Endometrial microvascular endothelial cells (primary cell): ENCODE results near the gene PRTFDC1. TPM values are rescaled to one million over a fixed set of nuclear protein-coding genes. Genes with fewer than 3 reads are reported as not detected.
"Not testable (repeated sequence)": the region's sequence is repeated elsewhere in the genome, so short reads cannot be mapped to it uniquely, and the experiment has no call there.

Experiments used
- in situ Hi-C: cut with HindIII; loops from 2 replicates; pipeline ENCODE4 v1.10.0; 2017; ENCODE audit warnings: low sequenced_read_pairs, low pct_unique_long_range_greater_than_20kb; ENCODE audit errors: inconsistent ontology term
- total RNA-seq: library from RNA; depleted of rRNA; stranded (reverse); fragments of >200 nt; gene quantifications from one replicate; pipeline ENCODE4 v1.2.3, GENCODE V29; 2015; ENCODE audit errors: inconsistent ontology term

The PRTFDC1 gene
- total RNA-seq, 1 donor from 2014 or later, result 5.9 TPM

DNA sequence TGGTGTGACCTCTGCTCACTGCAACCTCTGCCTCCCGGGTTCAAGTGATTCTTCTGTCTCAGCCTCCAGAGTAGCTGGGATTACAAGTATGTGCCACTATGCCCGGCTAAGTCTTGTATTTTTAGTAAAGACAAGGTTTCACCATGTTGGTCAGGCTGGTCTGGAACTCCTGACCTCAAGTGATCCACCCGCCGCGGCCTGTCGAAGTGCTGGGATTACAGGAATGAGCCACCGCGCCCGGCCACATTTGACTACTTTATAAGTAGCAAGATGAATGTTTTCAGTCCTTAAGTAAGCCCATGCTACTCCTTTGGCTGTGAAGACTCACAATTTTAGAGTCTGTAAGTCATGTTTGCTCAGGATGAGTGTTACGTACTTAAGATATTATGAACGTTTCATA is 16.5 kb upstream of the PRTFDC1 start:
- in situ Hi-C loops, result not testable (repeated sequence)

DNA sequence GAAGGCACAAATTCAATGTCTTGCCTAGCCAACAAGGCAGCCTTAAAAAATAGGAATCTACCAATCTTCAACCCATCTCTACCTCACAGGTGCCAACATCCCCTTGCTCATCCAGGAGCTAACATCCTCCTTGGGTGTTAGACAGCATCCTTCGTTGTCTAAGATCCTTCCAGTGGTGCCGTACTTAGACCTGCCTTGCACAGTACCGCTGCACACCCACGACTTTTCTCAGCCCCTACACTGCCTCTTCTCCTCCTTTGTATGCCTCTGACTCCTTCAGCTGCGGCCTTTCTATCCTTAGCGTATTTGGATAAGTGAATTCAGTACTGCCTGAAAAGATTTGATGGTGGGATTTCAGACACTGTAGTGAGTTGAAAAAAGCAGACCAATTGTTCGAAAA is 15.9 kb upstream of the PRTFDC1 start:
- in situ Hi-C loops, result no loop called here

DNA sequence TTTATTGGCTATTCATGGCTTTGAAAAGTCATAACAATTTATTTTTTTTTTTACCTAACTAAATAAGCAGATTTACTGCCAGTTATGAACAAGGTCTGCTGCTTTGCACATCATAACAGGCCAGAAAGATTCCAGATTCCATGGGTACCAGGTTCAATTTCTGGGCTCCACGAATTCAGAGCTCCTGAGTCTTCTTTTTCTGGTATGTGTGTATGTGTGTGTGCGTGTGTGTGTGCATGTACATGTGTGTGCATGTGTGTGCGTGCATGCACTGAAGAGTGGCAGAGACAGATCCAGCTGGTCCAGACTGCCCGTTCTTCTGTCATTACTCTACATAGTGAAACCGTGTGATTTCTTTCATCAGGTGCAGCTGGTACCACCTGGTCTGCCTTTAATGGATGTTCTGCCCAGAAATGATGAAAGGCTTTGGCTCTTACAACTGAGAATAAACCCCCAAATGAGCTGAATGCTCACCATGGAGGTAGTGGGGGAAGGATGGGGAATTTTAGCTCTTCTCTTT is 14.6 kb upstream of the PRTFDC1 start:
- in situ Hi-C loops, result no loop called here

DNA sequence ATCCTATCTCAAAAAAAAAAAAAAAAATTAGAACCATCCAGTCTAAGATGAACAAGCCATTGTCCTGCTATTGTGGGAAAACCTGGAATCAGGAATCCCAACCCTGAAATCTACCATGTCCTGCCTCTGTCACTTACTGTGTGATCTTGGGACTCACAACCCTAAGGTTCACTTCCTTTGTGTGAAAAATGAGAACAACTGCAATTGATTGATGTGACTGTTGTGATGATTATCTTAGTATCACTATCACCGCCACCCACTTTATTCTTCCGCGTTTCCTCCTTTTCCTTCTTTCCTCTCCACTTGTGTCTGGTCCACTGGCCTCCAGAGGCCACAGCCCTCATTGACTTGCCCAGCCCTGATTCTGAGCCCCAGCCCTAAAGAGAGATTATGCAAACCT is 12.6 kb upstream of the PRTFDC1 start:
- in situ Hi-C loops, result no loop called here

DNA sequence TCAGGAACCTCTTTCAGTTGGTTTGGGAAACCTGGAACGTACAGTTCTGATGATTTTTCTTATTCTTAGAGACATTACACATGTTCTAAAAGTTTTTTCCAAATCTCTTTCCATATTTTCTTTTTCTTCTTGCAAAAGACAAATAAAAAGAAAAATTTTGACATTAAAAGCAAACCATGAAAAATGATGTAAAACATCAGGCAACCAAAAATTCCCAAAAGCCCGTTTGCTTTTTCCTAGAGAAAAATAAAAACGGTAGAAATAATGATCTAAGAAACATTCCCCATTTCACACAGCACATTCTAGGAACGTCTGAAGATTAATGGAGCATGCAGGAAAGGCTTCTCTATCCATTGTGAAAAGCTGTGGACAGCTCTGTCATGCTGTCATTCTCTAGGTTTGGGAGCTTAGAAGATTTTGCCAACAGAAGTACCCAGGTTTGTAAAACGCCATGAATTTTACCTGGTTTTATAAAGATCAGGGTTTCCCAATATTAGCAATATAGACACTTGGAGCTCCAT is 11.2 kb upstream of the PRTFDC1 start:
- in situ Hi-C loops, result no loop called here

DNA sequence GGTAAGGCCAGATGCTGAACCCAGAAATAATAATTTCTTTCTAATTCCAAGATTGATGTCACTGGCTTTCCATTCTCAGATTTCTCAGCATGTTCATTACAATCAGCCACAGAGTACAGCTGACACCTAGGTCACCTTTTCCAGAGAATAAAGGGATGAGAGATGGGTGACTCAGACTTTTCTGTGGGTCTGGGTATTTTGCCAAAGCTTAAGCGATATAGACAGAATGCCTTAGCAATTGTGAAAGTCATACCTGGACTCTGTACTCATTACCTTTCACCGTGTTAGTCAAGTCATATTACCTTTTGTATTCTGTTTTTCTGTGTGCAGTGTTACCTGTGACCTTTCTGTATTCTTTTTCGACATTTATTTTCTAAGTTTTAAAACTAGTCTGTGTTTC is 10.6 kb upstream of the PRTFDC1 start:
- in situ Hi-C loops, result no loop called here

DNA sequence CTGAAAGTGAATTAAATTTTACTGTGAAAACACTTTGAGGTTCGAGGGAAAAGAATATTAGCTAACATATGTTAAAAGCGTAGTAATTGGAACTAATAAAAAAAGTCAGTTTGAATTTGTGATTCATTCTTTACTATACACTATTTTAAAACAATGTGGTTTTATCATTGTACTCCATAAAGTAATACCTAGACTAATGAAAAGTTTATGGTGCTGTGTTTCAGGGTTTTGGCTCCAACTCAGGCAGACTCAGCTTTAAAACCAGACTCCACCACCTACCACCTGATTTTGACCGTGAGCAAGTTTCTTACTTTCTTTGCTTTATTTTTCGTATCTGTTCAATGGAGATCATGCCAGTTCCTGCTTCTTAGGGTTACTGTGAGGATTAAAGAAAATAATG is 9.2 kb upstream of the PRTFDC1 start:
- in situ Hi-C loops, result no loop called here

DNA sequence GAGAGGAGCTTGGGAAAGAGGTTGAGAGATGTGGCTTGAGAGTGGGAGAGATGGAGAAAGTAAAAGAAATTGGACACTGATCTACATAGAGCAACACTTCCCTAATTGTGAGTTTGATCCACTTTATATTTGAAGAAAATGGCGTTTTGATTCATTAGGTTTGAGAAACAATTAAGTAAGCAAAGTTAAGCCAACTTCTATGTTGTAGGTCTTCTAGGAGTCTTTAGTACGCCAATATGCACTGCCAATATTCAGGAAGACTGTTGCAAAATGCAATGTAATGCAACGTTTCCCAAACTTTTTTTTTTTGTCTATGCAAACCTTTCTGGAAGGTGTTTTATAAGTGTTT is 7.0 kb upstream of the PRTFDC1 start:
- in situ Hi-C loops, result no loop called here

DNA sequence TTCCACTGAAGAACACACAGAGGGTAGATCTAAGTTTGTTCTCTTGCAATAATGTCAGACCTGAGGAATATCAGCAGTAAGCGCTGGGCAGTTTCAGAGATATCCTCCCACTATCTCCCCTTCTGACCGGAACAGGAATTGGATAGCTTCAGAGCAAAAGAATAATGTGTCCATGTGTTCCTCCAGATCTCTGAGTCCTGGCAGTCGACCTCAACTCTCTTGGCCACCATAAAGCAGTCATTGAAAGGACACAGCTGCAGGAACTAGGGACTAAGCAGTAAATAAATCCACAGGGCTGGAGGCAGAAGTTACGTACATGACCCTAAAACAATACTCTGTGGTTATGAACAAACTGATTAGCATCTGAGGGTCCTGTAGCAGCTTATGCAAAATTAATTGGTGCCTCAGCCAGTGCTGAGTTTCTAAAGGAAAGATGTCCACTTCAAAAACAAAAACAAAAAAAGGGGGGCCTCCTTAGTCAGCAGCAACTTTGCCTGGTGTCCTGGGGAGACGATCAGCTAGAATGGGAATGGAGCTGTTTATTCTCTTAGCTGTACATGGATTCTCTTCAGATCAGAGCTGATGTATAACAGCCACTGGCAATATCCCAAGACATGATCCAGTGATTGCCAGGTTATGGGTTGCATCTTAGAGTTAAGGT is 6.4 kb upstream of the PRTFDC1 start:
- in situ Hi-C loops, result no loop called here

DNA sequence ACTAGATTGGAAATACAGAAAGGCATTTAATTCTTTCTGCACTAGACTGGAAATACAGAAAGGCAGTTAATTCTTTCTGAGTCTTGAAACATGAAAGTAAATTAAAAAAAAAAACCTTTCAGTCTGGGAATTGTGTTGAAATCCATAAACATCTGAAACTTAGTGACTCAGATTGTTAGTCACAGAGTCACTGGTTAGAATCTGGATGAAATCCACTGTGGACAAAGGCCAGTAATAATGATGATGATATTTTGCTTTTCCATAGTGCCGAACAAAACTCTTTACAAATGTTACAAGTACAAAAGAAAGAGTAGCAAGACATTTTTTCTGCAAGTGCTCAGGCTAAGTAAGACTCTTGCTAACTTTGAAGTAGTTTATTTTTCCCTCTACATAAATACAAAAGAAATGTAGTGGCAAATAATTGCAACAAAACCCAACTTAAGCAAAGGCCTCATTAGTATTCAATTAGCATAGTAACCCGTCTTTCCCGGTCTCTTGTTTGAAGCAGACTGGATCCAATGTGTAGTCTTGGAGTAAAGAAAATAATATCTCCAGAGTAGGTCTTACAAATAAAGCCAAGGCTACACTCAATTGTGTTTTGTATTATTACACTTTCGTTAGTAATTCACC is 5.8 kb upstream of the PRTFDC1 start:
- in situ Hi-C loops, result no loop called here

DNA sequence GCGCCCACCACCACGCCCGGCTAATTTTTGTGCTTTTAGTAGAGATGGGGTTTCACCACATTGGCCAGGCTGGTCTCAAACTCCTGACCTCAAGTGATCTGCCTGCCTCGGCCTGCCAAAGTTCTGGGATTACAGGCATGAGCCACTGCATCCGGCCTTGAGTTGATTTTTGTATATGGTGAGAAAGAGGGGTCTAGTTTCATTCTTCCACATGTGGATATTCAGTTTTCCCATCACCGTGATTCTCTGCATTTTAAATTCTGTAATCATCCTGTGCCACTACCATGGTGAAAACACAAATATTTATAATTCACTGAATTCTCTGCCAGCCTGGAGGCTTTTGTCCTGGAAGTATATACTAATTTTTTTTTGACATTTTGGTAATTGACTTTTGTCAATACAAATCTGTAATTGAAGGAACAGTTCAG is 5.2 kb upstream of the PRTFDC1 start:
- in situ Hi-C loops, result not testable (repeated sequence)

DNA sequence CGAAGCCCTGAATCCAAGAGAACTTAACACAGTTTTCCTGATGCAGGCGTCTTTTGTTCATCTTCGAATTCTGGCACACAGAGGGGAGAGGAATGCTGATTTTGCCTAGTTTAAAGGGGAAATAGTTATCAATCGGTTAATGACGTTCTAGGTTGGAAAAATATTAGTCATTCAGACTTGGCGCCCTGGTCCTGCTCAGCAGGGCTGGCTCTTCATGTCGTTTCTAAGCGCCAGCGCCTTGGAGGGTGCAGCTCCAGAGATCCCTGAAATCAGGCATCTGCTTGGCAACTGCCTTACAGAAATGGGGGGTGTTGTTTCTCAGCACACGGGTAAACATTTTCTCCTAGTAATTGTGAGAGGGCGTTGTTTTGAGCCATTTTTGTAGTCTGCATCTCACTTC is 1.3 kb upstream of the PRTFDC1 start:
- in situ Hi-C loops, result no loop called here

DNA sequence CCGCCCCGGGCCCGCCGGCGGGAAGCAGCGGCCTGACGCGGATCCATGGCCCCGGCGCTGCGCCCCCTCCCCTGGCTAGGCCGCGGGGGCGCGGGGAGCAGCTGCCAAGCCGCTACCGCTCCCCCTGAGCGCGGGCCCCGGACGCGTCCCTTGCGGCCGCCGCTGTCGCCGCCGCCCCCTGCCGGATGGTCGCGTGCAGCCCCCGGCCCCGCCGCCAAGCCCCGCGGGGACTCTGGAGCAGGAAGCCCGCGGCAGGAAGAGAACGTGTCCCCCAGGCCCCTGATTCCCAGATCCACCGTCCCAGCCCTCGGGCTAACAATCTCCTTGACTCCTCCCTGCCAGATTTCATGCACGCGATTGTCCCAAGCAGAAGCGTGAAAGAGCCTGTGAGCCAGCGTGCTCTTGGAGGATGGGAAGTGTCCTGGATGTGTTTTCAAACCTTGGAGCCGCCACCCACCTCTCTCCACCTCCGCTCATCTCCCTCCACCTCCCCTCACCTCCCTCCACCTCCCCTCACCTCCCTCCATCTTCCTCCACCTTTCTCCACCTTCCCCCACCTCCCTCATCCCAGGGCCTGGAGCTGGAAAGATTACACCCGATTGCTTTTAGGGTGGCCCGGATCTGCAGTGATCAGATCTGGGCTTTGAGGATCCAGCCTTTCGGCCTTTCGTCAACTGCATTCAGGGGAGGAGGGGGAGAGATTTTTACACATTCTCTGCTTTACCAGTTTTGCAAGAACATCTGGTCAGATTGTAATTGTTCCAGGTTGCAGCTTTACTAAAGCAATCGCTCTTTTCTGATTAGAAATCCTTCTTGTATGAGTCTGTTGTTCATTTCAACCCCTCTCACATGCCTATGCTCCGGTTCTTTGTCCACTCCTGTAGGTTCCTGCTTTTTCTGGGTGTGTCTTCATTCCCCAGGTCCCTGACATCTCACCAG is 570 bp upstream of the PRTFDC1 start:
- in situ Hi-C loops, result no loop called here

DNA sequence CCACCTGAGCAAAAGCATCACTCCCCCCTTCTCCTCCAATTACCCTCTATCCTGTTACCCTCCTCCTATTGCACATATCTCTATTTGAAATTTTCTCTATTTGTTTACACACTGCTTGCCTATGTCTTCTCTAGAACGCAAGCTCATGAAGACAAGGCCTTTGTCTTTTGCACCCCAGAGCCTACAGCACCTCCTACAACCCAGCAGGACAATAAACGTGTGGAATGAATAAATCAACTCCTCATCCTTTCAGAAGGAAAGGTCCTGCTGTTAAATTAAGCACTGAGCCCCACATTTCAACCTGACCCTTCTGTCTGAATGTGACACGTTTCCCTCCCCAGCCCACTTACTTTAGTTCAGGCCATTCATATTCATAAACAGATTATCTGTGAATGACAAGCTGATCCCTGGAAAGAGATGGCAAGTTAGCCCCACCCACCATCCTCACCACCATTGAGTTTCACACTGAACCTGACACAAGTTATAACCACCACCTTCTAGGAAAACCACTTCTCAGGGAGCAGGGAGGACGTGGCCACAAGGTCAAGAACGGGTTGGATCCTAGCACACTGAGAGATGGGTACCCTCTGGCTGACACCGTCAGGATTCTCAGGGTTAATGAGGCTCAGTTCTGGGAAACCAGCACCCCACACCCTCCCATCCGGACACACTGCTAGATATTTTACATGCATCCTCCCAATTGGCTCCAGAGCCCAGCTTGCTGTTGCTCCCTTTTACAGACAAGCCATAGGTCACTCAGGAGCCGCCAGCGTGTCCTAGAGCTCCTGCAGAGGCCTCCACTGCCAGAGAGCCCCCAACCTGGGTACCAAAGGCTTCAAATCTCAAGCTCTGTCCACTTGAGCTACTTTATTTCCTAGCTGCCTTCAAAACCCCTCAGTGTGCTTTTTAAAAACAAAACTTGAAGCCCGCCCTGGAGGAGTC is 934 bp downstream of the PRTFDC1 start:
- in situ Hi-C loops, result no loop called here

DNA sequence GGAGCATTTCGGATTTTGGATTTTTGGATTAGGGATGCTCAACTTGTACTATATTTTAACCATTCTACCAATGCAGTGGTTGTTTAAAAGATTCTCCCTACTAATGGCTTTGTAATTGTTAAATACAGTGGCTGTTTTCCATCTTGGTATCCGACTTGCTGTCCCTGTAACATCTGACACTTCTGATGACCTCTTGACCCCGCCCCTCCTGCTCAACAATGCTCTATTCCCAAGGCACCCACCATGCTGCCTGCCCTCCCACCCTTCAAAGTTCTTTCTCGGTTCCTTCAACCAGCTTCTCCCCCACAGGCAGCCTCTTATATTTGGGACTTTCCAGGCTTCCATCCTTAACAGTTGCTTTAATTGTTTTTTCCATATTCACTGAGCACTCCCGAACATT is 2.0 kb downstream of the PRTFDC1 start:
- in situ Hi-C loops, result no loop called here

DNA sequence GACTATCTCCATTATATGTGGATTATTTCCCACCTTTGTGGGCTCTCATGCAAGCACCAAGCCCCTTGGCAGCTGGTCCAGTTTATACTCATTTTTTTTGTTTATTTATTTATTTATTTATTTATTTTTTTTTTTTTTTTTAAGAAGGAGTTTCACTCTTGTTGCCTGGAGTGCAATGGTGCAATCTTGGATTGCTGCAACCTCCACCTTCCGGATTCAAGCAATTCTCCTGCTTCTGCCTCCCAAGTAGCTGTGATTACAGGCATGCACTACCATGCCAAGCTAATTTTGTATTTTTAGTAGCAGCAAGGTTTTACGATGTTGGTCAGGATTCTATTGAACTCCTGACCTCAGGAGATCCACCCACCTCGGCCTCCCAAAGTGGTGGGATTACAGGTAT is 2.8 kb downstream of the PRTFDC1 start:
- in situ Hi-C loops, result no loop called here

DNA sequence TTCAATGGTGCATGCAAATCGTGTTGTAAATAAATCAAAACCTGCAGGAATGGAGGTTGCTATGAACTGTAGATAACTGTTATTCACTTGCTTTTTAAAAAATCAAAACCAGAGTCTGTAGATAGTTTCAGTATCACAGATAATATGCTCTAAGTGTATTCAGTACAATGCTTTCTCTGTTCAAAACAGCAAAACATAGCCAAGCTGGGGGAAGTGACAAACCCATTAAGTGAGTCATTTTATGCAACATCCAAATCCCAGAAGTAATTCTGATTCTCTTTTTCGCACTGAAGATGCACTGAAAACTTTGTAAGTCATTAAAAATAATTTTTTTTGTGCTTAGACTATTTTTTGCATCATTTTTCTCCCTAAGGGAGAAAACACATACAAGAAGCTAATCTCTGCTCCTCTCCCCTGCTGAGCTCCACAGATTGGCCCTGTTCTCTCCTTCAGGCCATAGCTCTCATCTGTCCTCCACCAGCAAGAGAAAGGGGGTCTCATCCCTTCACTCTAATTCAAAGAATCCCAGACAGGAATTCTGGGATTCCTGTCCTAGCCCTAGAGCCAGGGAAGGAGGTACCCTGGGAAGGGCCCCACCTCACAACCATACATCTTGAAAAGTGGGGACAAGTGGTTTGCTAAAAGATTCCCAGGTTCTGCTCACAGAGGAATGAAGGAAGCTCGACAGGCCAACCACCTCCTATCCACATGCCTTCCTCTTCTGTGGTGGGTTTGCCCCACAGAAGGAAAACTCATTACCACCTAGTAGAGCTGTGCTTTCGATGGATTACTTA is 4.9 kb downstream of the PRTFDC1 start:
- in situ Hi-C loops, result no loop called here
